HUES64 (cell line): ENCODE results near the gene SRRM1.
"Not testable (repeated sequence)": the region's sequence is repeated elsewhere in the genome, so short reads cannot be mapped to it uniquely, and the experiment has no call there.

ENCODE experiments used
- H3K27ac ChIP-seq: 2 replicates; pipeline ENCODE4 v1.7.0; 2013; ENCODE audit warnings: low read depth, low read length, inconsistent platforms
- H3K27me3 ChIP-seq: 2 replicates; pipeline ENCODE4 v1.6.1; 2013; ENCODE audit warnings: mild to moderate bottlenecking, low read length; ENCODE audit not compliant: insufficient read depth
- H3K36me3 ChIP-seq: 2 replicates; pipeline ENCODE4 v1.6.1; 2013; ENCODE audit warnings: mild to moderate bottlenecking, low read length; ENCODE audit not compliant: insufficient read depth
- H3K4me1 ChIP-seq: 2 replicates; pipeline ENCODE4 v1.6.1; 2013; ENCODE audit warnings: mild to moderate bottlenecking, low read length, moderate library complexity; ENCODE audit not compliant: insufficient read depth
- H3K4me3 ChIP-seq: 2 replicates; pipeline ENCODE4 v1.5.1; 2013; ENCODE audit warnings: mild to moderate bottlenecking, low read length, moderate library complexity
- H3K9ac ChIP-seq: 2 replicates; pipeline ENCODE4 v1.6.1; 2013; ENCODE audit warnings: mild to moderate bottlenecking, low read depth, low read length
- H3K9me3 ChIP-seq: 2 replicates; pipeline ENCODE4 v1.6.1; 2013; ENCODE audit warnings: low read depth, low read length; ENCODE audit not compliant: insufficient read depth
- WGBS: fragments of 150-250, 120-280 bp; methylation state at CpG from one replicate; pipeline ENCODE4 v1.1.7; 2013; ENCODE audit warnings: missing lambda C conversion rate; 5-methylcytosine and 5-hydroxymethylcytosine counted together

The SRRM1 gene

DNA sequence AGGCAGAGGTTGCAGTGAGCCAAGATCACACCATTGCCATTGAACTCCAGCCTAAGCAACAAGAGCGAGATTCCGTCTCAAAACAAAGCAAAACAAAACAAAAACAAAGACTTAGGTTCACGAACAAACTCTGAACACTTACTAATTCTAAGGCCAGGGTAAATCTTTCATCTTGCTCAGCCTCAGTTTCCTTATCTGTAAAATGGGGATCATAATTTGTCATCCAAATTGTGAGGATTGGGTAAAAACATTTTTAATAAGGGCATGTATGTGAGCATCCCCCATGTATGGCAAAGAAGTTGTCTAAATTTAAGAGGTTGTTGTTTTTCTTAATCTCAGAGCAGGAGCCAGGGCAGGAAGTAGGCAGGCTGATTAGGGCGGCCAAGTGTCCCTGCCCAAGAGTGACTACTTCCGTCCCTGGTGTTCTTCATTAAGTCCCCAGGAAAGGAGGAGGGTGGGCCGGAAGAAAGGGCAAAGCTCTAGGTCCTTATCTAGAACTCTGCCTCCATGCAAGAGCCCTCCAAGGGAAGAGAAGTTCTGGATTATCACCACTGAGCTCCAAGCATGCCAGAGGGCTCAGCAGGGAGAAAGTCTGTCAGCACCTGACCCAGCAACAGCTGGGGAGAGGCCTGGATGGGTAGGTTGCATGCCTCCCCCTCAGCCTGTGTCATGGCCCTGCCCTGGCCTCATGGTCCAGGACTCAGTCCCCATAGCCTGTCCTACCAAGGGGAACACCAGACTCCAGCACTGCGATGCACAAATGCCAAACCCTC is 52.3 kb downstream of the SRRM1 start:
- no peak overlapping the region for H3K4me3 ChIP-seq
- H3K9ac ChIP-seq = no peak overlapping the region
- WGBS = 89% methylated on average over 7 of the region's 7 CpGs
- no peaks in the 10 kb centered on the region for H3K4me1 ChIP-seq
- no peaks in the 10 kb centered on the region for H3K36me3 ChIP-seq
- no peaks in the 10 kb centered on the region for H3K27me3 ChIP-seq
- no peak overlapping the region for H3K27ac ChIP-seq
- 0 out of 2 replicates have a peak, but pooled peaks cover 5% of the 10 kb centered on the region for H3K9me3 ChIP-seq

GRCh38 chr1:24696041-24696755 is 53.1 kb downstream of the SRRM1 start:
- Histone ChIP-seq H3K9me3 (no peaks in the 10 kb centered on the region), H3K27me3 (no peaks in the 10 kb centered on the region), H3K9ac (no peak overlapping the region), H3K4me3 (no peak overlapping the region), H3K4me1 (no peaks in the 10 kb centered on the region), H3K36me3 (no peaks in the 10 kb centered on the region), H3K27ac (no peak overlapping the region)
- 89% methylated on average over 5 of the region's 5 CpGs for WGBS

GRCh38 chr1:24696756-24697330 is 53.7 kb downstream of the SRRM1 start:
- H3K9ac ChIP-seq = no peak overlapping the region
- H3K27me3 ChIP-seq = no peaks in the 10 kb centered on the region
- H3K27ac ChIP-seq = no peak overlapping the region
- WGBS = 95% methylated on average over 15 of the region's 15 CpGs
- H3K4me1 ChIP-seq = no peaks in the 10 kb centered on the region
- no peak overlapping the region for H3K4me3 ChIP-seq
- no peaks in the 10 kb centered on the region for H3K9me3 ChIP-seq
- H3K36me3 ChIP-seq = no peaks in the 10 kb centered on the region

GRCh38 chr1:24697453-24698001 is 54.4 kb downstream of the SRRM1 start:
- WGBS = 95% methylated on average over 7 of the region's 7 CpGs
- not testable (repeated sequence) for H3K4me1 ChIP-seq, H3K27ac ChIP-seq, H3K27me3 ChIP-seq, H3K9me3 ChIP-seq, H3K4me3 ChIP-seq, H3K36me3 ChIP-seq, H3K9ac ChIP-seq

DNA sequence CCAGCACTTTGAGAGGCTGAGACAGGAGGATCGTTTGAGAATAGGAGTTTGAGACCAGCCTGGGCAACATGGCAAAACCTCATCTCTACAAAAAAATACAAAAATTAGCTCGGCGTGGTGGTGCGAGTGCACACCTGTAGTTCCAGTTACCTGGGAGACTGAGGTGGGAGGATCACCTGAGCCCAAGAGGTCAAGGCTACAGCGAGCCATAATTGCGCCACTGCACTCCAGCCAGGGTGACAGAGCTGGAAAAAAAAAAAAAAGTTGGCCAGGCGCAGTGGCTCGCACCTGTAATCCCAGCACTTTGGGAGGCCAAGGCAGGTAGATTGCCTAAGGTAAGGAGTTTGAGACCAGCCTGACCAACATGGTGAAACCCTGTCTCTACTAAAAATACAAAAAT is 55.2 kb downstream of the SRRM1 start:
- H3K9me3 ChIP-seq, H3K27ac ChIP-seq, H3K4me1 ChIP-seq, H3K36me3 ChIP-seq, H3K27me3 ChIP-seq, H3K4me3 ChIP-seq, H3K9ac ChIP-seq: not testable (repeated sequence)
- WGBS = 98% methylated on average over 8 of the region's 8 CpGs

- Histone ChIP-seq H3K9me3 (no peaks in the 10 kb centered on the region), H3K27me3 (no peaks in the 10 kb centered on the region), H3K27ac (no peak overlapping the region), H3K9ac (no peak overlapping the region), H3K36me3 (no peaks in the 10 kb centered on the region), H3K4me3 (no peak overlapping the region), H3K4me1 (no peaks in the 10 kb centered on the region; the same call in 1 of the 2 replicates)
- 87% methylated on average over 7 of the region's 7 CpGs for WGBS
Observed at GRCh38 chr1:24699628-24700027, 56.5 kb downstream of the SRRM1 start.

DNA sequence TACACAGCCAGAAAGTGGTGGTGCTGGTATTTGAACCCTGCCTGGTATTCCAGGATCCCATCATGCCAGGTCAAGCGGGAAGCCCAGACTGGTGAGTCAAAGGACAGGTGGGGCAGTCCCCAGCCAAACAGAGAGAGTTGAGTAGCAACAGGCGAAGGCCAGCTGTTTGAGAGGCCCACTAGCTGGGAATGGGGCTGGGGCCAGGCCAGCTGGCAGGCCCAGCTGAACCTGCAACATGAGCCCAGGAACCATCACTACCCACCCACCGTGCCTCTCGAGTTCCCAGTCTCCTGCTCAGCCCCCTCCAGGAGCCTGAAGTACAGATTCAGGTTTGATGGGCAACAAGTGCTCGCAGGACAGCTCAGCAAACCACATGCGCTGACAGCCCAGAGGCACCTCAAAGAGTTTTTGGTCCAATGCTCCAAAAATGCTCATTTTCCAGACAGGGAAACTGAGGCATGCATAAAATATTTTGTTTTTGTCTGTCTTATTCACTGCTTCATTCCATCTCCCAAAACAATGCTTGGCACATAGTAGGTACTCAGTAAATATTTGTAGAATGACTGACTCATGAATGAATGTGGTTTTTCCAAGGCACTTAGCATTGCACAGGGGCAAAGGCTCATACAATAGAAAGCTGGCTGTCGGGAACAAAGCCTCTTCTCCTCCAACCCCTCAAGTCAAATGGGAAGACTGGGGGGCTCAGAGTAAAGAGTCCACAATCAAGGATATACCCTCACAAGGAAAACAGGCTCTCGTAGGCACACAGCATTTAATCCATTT is 59.6 kb downstream of the SRRM1 start:
- Histone ChIP-seq H3K27ac (no peak overlapping the region), H3K27me3 (no peaks in the 10 kb centered on the region), H3K4me1 (peaks cover 9% of the 10 kb centered on the region), H3K4me3 (no peak overlapping the region), H3K9me3 (no peaks in the 10 kb centered on the region), H3K36me3 (no peaks in the 10 kb centered on the region), H3K9ac (no peak overlapping the region)
- WGBS = 81% methylated on average over 8 of the region's 8 CpGs

DNA sequence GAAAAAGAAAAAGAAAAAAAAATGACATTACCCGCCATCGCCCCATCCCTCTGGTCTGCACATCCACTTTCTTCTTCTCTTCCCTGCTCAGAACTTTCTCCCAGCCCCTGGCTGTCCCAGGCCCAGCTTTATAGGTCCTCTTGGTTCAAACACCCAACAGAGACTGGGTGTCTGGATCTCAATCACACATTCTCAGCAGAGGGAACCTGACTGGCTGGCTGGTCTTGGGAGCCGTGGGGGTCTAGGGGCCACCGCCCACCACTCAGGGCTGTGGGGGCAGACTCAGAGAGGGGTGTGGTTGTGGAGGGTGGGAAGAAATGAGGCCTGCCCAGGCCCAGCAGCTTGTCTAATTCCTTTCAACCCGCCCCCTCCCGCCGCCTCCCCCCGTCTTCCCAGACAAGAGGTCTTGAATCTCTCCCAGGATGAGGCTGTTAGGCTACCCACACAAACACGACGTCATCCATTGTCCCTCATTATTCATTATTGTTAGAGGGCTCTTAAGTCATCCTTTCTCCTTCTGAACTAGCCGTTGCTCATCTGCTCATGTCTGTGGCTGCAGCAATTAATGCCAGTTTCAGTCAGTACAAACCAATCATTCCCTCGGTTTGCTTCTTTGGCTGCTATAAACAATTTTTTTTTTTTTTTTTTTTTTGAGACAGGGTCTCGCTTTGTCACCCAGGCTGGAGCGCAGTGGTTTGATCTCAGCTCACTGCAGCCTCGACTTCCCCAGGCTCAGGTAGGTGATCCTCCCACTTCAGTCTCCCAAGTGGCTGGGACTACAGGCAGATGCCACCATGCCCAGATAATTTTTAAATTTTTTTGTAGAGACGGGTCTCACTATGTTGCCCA is 61.5 kb downstream of the SRRM1 start:
- Histone ChIP-seq H3K36me3 (no peaks in the 10 kb centered on the region), H3K27ac (peak overlapping the region; percentile 75; the same call in 1 of the 2 replicates), H3K9ac (no peak overlapping the region), H3K4me1 (peaks cover 9% of the 10 kb centered on the region), H3K4me3 (no peak overlapping the region; the same call in 1 of the 2 replicates), H3K27me3 (no peaks in the 10 kb centered on the region), H3K9me3 (no peaks in the 10 kb centered on the region)
- WGBS = 55% methylated on average over 15 of the region's 16 CpGs

DNA sequence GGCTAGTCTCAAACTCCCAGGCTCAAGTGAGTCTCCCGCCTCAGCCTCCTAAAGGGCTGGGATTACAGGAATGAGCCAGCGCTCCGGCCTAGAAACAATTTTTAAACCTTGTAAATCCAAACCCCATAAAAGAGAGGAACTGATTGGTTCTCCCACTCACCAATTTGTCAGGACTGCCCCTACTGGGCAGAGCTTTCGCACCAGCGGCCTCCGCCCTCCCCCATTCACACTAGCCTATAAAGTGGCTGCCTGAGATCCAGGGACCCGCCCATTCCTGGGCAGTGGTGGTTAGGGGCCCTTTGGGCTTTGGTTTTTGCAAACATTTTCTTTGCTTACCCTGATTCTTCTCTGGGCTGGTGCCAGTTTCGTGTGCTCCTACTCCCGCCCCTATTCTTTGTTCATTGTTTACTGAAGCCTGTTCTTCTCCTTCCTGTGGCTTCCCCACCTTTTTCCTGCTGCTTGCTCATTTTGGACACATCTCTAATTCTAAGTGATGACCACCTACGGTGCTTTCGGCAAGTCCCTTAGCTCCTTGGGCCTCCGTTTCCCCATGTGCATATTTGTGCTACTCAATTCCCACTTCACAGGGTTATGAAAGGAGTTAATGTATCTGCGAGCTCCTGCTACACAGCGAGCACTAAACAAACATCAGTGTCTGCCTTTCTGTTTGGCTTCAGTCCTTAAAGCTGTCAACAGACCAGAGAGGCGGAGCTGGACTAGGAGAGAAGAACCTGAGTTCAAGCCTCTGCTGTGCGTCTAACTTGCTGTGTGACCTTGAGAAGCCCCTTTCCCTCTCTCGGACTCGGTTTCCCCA is 62.4 kb downstream of the SRRM1 start:
- peak overlapping the region; percentile 75; the same call in 1 of the 2 replicates for H3K27ac ChIP-seq
- H3K9me3 ChIP-seq = no peaks in the 10 kb centered on the region
- H3K9ac ChIP-seq = no peak overlapping the region
- peaks cover 9% of the 10 kb centered on the region for H3K4me1 ChIP-seq
- no peaks in the 10 kb centered on the region for H3K27me3 ChIP-seq
- WGBS = 42% methylated on average over 18 of the region's 18 CpGs
- no peak overlapping the region; the same call in 1 of the 2 replicates for H3K4me3 ChIP-seq
- no peaks in the 10 kb centered on the region for H3K36me3 ChIP-seq

DNA sequence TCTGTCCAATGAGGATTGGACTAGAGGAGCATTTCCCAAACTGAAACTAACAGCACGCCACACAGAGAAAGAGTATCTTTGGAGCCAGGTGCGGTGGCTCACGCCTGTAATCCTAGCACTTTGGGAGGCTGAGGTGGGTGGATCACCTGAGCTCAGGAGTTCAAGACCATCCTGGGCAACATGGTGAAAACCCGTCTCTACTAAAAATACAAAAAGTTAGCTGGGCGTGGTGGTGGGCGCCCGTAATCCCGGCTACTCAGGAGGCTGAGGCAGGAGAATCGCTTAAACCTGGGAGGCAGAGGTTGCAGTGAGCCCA is 62.9 kb downstream of the SRRM1 start:
- H3K4me3 ChIP-seq, H3K4me1 ChIP-seq, H3K27me3 ChIP-seq, H3K9ac ChIP-seq, H3K9me3 ChIP-seq, H3K36me3 ChIP-seq, H3K27ac ChIP-seq: not testable (repeated sequence)
- WGBS = 96% methylated on average over 9 of the region's 9 CpGs
